Umbilical cord (tissue), 2 donors: Measurements from ENCODE around the gene PAXX. TPM values are rescaled to one million over a fixed set of nuclear protein-coding genes. Genes with fewer than 3 reads are reported as not detected.
A peak's percentile ranks its signal among the peaks of the same experiment; 100 is the strongest.

Experiments
- DNase-seq: peaks from one replicate; pipeline ENCODE4 v3.0.0-alpha.2; 2015; ENCODE audit warnings: low spot score
- total RNA-seq: library from RNA; depleted of rRNA; stranded (reverse); fragments of >200 nt; gene quantifications from one replicate; pipeline ENCODE4 v1.2.3, GENCODE V29; 2014; ENCODE audit warnings: low replicate concordance; ENCODE audit not compliant: insufficient read depth

Gene PAXX
- total RNA-seq, 1 donor from 2014 or later: 10.6 TPM

DNA sequence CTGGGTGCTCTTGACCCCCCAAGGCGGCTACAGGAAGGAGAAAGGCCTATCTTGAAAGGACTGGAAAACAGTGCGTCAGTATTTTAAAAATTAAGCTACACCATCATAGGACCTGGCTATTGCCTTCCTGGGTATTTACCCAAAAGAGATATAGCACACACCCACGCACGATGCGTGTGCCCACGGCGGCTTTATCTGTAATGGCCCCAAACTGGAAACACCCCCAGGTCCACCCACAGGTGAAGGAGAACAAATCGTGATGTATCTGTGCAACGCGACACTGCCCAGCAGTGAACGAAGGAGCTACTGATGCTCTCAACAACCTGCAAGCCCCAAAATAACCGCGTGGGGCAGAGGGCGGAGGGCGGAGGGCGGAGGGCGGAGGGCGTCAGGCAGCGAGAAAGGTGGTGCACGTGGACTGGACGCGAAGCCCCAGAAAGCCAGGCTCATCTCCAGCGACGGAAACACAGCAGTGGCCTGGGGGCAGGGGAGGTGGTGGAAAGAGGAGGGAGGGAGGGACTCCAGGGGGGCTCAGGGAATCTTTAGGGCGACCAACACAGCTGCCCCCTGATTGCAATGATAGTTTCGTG is 27.3 kb upstream of the PAXX start:
- DNase-seq: no peak

DNA sequence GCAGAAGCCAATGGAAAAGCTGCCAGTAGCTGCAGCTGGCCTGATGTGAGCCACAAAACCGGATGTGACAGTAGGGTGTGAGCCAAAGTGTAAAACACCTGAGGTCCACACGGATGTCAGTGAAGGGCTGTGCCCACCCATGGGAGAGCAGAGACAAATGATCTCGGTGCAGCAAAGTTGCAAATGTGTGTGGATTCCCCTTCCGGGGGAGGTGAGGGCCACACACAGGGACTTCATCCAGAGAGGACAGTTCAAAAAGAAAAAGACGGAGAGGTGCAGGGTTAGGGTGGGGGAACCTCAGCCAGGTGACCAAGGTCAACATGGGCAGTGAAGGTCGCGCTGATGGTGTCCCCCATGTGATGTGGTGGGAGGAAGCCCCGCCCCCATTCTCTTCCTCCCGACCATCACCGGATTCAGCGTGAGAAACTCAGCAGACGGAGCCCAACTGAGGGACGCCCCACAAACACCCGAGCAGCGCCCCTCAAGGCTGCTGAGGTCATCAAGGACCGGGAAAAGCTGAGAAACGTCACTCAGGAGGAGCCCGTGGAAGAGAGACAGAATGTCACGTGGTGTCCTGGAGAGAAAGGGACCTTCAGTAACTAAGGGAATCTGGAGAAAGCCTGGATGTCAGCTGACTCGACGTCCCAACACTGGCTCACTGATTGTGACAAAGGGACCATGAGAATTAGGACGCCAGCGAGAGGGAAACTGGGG is 26.3 kb upstream of the PAXX start:
- DNase-seq: no peak

GRCh38 chr9:136968333-136969127 is 23.7 kb upstream of the PAXX start:
- no peak for DNase-seq

GRCh38 chr9:136969150-136969549 is 23.1 kb upstream of the PAXX start:
- no peak for DNase-seq

DNA sequence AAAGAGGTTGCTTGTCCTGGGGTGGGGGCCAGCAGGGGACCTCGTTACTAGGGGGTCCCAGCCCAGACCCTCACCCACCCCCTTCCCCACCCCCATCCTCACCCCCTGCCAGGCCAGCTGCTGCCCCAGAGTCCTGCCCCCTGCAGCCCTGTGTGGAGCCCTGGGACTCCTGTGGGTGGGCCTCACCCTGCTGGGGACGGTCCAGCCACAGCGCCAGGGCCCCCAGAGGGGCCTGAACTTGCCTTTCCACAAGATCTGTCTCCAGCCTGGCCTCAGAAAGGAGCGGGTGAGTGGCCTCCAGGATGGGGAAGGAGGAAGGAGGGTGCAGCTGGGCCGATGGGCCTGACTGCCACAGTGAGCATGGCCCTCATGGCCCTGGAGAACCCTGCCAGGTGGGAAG is 22.4 kb upstream of the PAXX start:
- DNase-seq: no peak

DNA sequence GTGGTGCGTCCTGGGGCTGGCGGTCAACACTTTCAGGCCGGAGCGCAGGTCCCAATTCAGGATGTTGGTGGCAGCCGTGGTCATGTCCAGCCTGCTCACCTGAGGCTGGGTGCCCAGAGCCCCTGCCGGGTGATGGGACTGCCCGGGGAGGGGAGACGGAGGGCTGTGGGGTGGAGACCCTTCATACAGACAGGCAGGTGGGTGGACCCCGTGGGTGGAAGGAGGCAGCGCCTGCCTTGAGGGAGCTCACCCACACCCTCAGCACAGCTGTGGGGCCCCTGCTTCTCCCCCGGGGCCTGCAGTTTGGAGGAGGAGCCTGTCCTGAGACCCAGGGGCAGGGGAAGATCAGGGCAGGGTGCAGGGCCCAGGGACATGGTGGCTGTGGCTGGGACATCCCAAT is 21.9 kb upstream of the PAXX start:
- no peak for DNase-seq

- DNase-seq: no peak
Measured at GRCh38 chr9:136971746-136972145, 20.5 kb upstream of the PAXX start.

- DNase-seq: no peak
Measured at GRCh38 chr9:136972335-136972734, 19.9 kb upstream of the PAXX start.

GRCh38 chr9:136972743-136973142 is 19.5 kb upstream of the PAXX start:
- no peak for DNase-seq

- no peak for DNase-seq
Measured at GRCh38 chr9:136973618-136974617, 18.3 kb upstream of the PAXX start.

DNA sequence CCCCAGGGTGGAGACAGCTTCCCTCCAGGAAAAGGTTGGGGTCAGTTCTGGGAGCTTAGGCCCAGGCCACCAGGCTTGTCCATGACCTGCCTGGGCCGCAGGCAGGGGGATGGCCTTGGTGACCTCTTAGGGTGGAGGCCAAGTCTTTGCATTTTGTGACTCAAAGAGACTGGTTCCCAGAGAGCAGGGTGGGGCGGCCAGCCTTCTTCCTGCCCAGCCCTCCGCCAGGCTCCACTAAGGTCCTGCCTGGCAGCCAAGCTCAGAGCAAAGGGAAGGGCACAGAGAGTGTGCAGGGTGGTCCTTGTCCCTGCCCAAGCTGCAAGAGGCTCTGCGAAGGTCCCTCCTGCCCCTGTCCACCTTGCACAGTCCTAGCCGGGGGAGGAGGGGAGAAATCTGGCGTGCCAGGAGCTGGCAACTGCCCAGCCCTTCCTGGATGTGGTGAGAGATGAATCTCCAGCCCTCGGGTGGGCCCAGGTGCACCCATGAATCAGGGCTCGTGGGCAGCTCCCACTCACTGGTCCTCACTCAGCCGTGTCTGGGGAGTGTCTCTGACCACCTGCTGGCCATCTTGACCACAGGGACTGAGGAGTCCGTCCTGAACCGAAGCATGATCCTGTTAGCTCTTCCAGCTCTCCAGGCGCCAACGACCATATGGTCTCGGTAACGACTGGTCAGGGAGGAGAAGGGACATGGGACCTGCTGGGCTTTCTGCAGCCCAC is 17.2 kb upstream of the PAXX start:
- no peak for DNase-seq

DNA sequence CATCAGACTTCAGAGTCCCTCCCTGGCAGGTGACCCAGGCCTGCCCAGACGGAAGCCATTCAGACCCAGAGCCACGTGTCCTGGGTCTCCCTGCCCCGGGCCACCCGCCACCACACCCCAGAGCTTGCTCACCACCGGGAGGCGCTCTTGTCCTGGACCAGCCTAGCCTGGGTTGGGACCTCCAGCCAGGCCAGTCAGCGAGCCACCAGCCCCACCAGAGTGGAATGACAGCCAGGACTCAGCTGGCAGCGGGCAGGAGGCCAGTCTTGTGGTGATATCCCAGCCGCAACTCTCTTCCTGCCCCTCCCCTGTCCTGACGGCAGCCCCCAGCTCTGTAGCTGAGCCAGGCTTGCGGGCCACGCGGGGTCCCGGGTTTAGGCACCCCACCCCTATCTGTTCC is 16.6 kb upstream of the PAXX start:
- DNase-seq: no peak

DNA sequence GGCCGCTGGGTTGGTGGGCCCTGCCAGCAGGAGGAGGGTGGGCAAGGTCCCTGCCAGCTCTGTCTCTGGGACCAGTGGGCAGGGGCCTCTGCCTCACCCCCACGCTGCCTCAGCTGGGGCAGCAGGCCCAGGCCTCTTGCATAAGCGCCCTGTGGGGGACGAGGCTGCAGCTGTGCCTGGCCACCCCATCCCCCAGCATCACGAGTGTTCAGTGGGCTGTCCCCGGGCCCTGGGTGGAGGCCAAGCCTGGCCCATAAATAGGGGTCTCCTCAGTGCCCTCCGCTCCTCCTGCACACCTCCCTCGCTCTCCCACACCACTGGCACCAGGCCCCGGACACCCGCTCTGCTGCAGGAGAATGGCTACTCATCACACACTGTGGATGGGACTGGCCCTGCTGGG is 15.0 kb upstream of the PAXX start, which contains the start of gene PTGDS:
Gene PTGDS (plus strand): TSS at position 282 of the 400 bp plus-strand sequence. CDS start 75 bp downstream, at position 357.
- DNase-seq: no peak

- no peak for DNase-seq
Measured at GRCh38 chr9:136977649-136978072, 14.6 kb upstream of the PAXX start.

- peak; percentile 55 for DNase-seq
Measured at GRCh38 chr9:136978073-136978864, 14.0 kb upstream of the PAXX start.

- DNase-seq: no peak
Measured at GRCh38 chr9:136978865-136979544, 13.2 kb upstream of the PAXX start.

DNA sequence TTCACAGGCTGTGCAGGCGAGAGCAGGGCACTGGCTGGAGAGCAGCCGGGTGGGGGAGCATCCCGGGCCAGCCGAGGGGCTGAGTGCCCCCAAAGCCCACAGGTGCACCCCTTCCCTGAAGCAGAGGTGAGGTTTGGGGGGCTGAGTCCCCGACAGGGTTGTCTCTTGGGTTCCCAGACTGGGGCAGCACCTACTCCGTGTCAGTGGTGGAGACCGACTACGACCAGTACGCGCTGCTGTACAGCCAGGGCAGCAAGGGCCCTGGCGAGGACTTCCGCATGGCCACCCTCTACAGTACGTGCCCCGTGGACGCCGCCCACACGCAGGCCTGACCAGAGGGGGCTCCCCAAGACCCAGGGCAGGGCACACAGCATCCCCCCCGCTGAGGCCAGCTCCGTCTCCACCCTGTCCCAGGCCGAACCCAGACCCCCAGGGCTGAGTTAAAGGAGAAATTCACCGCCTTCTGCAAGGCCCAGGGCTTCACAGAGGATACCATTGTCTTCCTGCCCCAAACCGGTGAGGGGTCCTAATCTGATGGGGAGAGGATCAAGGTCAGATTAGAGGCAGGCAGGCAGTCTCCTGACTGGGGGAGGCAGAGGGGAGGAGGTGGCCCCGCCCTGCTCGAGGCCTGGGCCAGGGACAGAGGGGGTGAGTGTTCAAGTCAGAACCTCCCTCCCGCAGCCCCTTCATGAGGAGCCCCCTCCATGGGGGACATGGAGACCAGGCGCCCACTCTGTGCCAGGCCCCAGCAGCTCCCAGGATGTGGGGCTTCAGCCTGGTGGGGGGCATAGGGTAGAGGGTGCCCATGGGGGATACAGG is 12.2 kb upstream of the PAXX start:
- DNase-seq: no peak
